Endothelial cell of umbilical vein (primary cell): Measurements from ENCODE around the gene PPFIBP2.

Experiments used
- CTCF ChIP-seq, 2 donors: IDR thresholded peaks; 1 replicate in 1 of 2; 2 replicates in 1 of 2; pipeline ENCODE4 v1.5.1; 2011; ENCODE audit warnings: low read length in 2 of 2, mild to moderate bottlenecking in 2 of 2, moderate library complexity in 2 of 2, control low read depth in 1 of 2, inconsistent platforms in 1 of 2, low read depth in 1 of 2; ENCODE audit not compliant: insufficient read depth in 1 of 2; ENCODE audit errors: extremely low read depth in 1 of 2
- EZH2 ChIP-seq: IDR thresholded peaks from 2 replicates; pipeline ENCODE4 v1.6.1; 2012; ENCODE audit warnings: borderline replicate concordance, low read depth, mild to moderate bottlenecking, moderate library complexity, low read length, inconsistent platforms; ENCODE audit not compliant: severe bottlenecking
- FOS ChIP-seq: IDR thresholded peaks from 2 replicates; pipeline ENCODE4 v1.6.1; 2011; ENCODE audit warnings: mild to moderate bottlenecking, low read length, moderate library complexity, borderline replicate concordance; ENCODE audit not compliant: insufficient read depth
- JUN ChIP-seq: IDR thresholded peaks from 2 replicates; pipeline ENCODE4 v1.6.1; 2011; ENCODE audit warnings: borderline replicate concordance, low read depth; ENCODE audit not compliant: insufficient read length, insufficient read depth
- MAX ChIP-seq: IDR thresholded peaks from 2 replicates; pipeline ENCODE4 v1.6.1; 2011; ENCODE audit not compliant: insufficient read depth, insufficient read length
- MYC ChIP-seq: IDR thresholded peaks from one replicate; pipeline ENCODE4 v1.6.1; 2011; ENCODE audit warnings: mild to moderate bottlenecking, low read depth, low read length
- POLR2A ChIP-seq: IDR thresholded peaks from 2 replicates; pipeline ENCODE4 v1.6.1; 2012; ENCODE audit warnings: low read depth, mild to moderate bottlenecking, control low read depth, low read length
- POLR2AphosphoS5 ChIP-seq: IDR thresholded peaks from 2 replicates; pipeline ENCODE4 v1.6.1; 2012; ENCODE audit warnings: low read depth, mild to moderate bottlenecking, control low read depth, low read length, moderate library complexity; ENCODE audit not compliant: insufficient read depth

GRCh38 chr11:7501894-7502293, 11.9 kb upstream of the PPFIBP2 start:
- TF ChIP-seq CTCF (IDR thresholded peaks at IDR 0.05; ENCODE audit: extremely low read depth in 1 of 2, insufficient read depth in 1 of 2, low read depth in 1 of 2, low read length in 2 of 2) = no peak
- TF ChIP-seq POLR2A = no peak
- no peak for TF ChIP-seq JUN
- TF ChIP-seq EZH2 = no peak
- no peak for TF ChIP-seq MAX
- no peak for TF ChIP-seq POLR2AphosphoS5
- TF ChIP-seq MYC = no peak
- TF ChIP-seq FOS = no peak
